ENCODE results near the gene ATP1A3. TPM values are rescaled to one million over a fixed set of nuclear protein-coding genes. Genes with fewer than 3 reads are reported as not detected.
A peak's percentile ranks its signal among the peaks of the same experiment; 100 is the strongest.

ATP1A3 gene
- polyA plus RNA-seq, 2 donors = 0.12 TPM

- peaks cover 0 to 11% of the 10 kb centered on the region in 2 donors for H3K36me3 ChIP-seq (ENCODE audit: control insufficient read depth in 2 of 2, insufficient read depth in 2 of 2, low read length in 1 of 2)
- no peaks in the 10 kb centered on the region for H3K9me3 ChIP-seq (ENCODE audit: control insufficient read depth in 2 of 2, insufficient read depth in 1 of 2, low read depth in 1 of 2, low read length in 1 of 2)
- WGBS, 2 donors = 86 to 87% methylated on average over 13 of the region's 13 CpGs
- no peaks in the 10 kb centered on the region for H3K27me3 ChIP-seq (ENCODE audit: control insufficient read depth in 1 of 2, insufficient read depth in 2 of 2, low read length in 2 of 2)
- peaks cover 2 to 6% of the 10 kb centered on the region in 2 donors for H3K4me1 ChIP-seq (ENCODE audit: control insufficient read depth in 2 of 2, insufficient read depth in 2 of 2, low read length in 1 of 2)
- no peak overlapping the region for H3K27ac ChIP-seq (ENCODE audit: low read depth in 2 of 2, low read length in 1 of 2)
- H3K4me3 ChIP-seq (ENCODE audit: low read depth in 1 of 2, low read length in 2 of 2) = no peak overlapping the region
These were observed 37.4 kb downstream of the ATP1A3 start for GRCh38 chr19:41956621-41957020.

- H3K4me3 ChIP-seq (ENCODE audit: low read depth in 1 of 2, low read length in 2 of 2) = no peak overlapping the region
- no peaks in the 10 kb centered on the region for H3K9me3 ChIP-seq (ENCODE audit: control insufficient read depth in 2 of 2, insufficient read depth in 1 of 2, low read depth in 1 of 2, low read length in 1 of 2)
- no peaks in the 10 kb centered on the region for H3K27me3 ChIP-seq (ENCODE audit: control insufficient read depth in 1 of 2, insufficient read depth in 2 of 2, low read length in 2 of 2)
- peaks cover 2 to 6% of the 10 kb centered on the region in 2 donors for H3K4me1 ChIP-seq (ENCODE audit: control insufficient read depth in 2 of 2, insufficient read depth in 2 of 2, low read length in 1 of 2)
- WGBS, 2 donors = 67 to 73% methylated on average over 7 of the region's 7 CpGs
- H3K36me3 ChIP-seq (ENCODE audit: control insufficient read depth in 2 of 2, insufficient read depth in 2 of 2, low read length in 1 of 2) = peaks cover 0 to 11% of the 10 kb centered on the region in 2 donors
- H3K27ac ChIP-seq (ENCODE audit: low read depth in 2 of 2, low read length in 1 of 2) = no peak overlapping the region
These were observed 38.5 kb downstream of the ATP1A3 start for GRCh38 chr19:41955521-41955920.

- Histone ChIP-seq H3K27me3 (ENCODE audit: control insufficient read depth in 1 of 2, insufficient read depth in 2 of 2, low read length in 2 of 2) (no peaks in the 10 kb centered on the region), H3K36me3 (ENCODE audit: control insufficient read depth in 2 of 2, insufficient read depth in 2 of 2, low read length in 1 of 2) (peaks cover 0 to 11% of the 10 kb centered on the region in 2 donors), H3K27ac (ENCODE audit: low read depth in 2 of 2, low read length in 1 of 2) (no peak overlapping the region), H3K9me3 (ENCODE audit: control insufficient read depth in 2 of 2, insufficient read depth in 1 of 2, low read depth in 1 of 2, low read length in 1 of 2) (no peaks in the 10 kb centered on the region), H3K4me1 (ENCODE audit: control insufficient read depth in 2 of 2, insufficient read depth in 2 of 2, low read length in 1 of 2) (peaks cover 0 to 2% of the 10 kb centered on the region in 2 donors), H3K4me3 (ENCODE audit: low read depth in 1 of 2, low read length in 2 of 2) (no peak overlapping the region)
- WGBS, 2 donors = 2 to 7% methylated on average over 9 to 12 of the region's 12 CpGs
These were observed 42.3 kb downstream of the ATP1A3 start for GRCh38 chr19:41951686-41952172.

GRCh38 chr19:41947091-41947490 is 46.9 kb downstream of the ATP1A3 start:
- 91 to 92% methylated on average over 3 of the region's 3 CpGs for WGBS, 2 donors
- no peak overlapping the region for H3K27ac ChIP-seq (ENCODE audit: low read depth in 2 of 2, low read length in 1 of 2)
- no peak overlapping the region for H3K4me3 ChIP-seq (ENCODE audit: low read depth in 1 of 2, low read length in 2 of 2)
- H3K4me1 ChIP-seq (ENCODE audit: control insufficient read depth in 2 of 2, insufficient read depth in 2 of 2, low read length in 1 of 2) = peaks cover 0 to 2% of the 10 kb centered on the region in 2 donors
- no peaks in the 10 kb centered on the region for H3K36me3 ChIP-seq (ENCODE audit: control insufficient read depth in 2 of 2, insufficient read depth in 2 of 2, low read length in 1 of 2)
- no peaks in the 10 kb centered on the region for H3K9me3 ChIP-seq (ENCODE audit: control insufficient read depth in 2 of 2, insufficient read depth in 1 of 2, low read depth in 1 of 2, low read length in 1 of 2)
- H3K27me3 ChIP-seq (ENCODE audit: control insufficient read depth in 1 of 2, insufficient read depth in 2 of 2, low read length in 2 of 2) = no peaks in the 10 kb centered on the region

- WGBS, 2 donors = 75 to 78% methylated on average over 8 of the region's 8 CpGs
- Histone ChIP-seq H3K4me1 (ENCODE audit: control insufficient read depth in 2 of 2, insufficient read depth in 2 of 2, low read length in 1 of 2) (no peaks in the 10 kb centered on the region), H3K9me3 (ENCODE audit: control insufficient read depth in 2 of 2, insufficient read depth in 1 of 2, low read depth in 1 of 2, low read length in 1 of 2) (no peaks in the 10 kb centered on the region), H3K27ac (ENCODE audit: low read depth in 2 of 2, low read length in 1 of 2) (no peak overlapping the region), H3K27me3 (ENCODE audit: control insufficient read depth in 1 of 2, insufficient read depth in 2 of 2, low read length in 2 of 2) (peaks cover 0 to 12% of the 10 kb centered on the region in 2 donors), H3K4me3 (ENCODE audit: low read depth in 1 of 2, low read length in 2 of 2) (no peak overlapping the region), H3K36me3 (ENCODE audit: control insufficient read depth in 2 of 2, insufficient read depth in 2 of 2, low read length in 1 of 2) (no peaks in the 10 kb centered on the region)
These were observed 48.8 kb downstream of the ATP1A3 start for GRCh38 chr19:41945135-41945766.

GRCh38 chr19:41944336-41944735 is 49.7 kb downstream of the ATP1A3 start:
- no peaks in the 10 kb centered on the region for H3K9me3 ChIP-seq (ENCODE audit: control insufficient read depth in 2 of 2, insufficient read depth in 1 of 2, low read depth in 1 of 2, low read length in 1 of 2)
- H3K27me3 ChIP-seq (ENCODE audit: control insufficient read depth in 1 of 2, insufficient read depth in 2 of 2, low read length in 2 of 2) = peaks cover 0 to 12% of the 10 kb centered on the region in 2 donors
- H3K36me3 ChIP-seq (ENCODE audit: control insufficient read depth in 2 of 2, insufficient read depth in 2 of 2, low read length in 1 of 2) = no peaks in the 10 kb centered on the region
- no peaks in the 10 kb centered on the region for H3K4me1 ChIP-seq (ENCODE audit: control insufficient read depth in 2 of 2, insufficient read depth in 2 of 2, low read length in 1 of 2)
- 54 to 58% methylated on average over 2 of the region's 2 CpGs for WGBS, 2 donors
- H3K27ac ChIP-seq (ENCODE audit: low read depth in 2 of 2, low read length in 1 of 2) = no peak overlapping the region
- no peak overlapping the region for H3K4me3 ChIP-seq (ENCODE audit: low read depth in 1 of 2, low read length in 2 of 2)

- H3K4me1 ChIP-seq (ENCODE audit: control insufficient read depth in 2 of 2, insufficient read depth in 2 of 2, low read length in 1 of 2) = no peaks in the 10 kb centered on the region
- H3K9me3 ChIP-seq (ENCODE audit: control insufficient read depth in 2 of 2, insufficient read depth in 1 of 2, low read depth in 1 of 2, low read length in 1 of 2) = no peaks in the 10 kb centered on the region
- no peak overlapping the region for H3K27ac ChIP-seq (ENCODE audit: low read depth in 2 of 2, low read length in 1 of 2)
- H3K27me3 ChIP-seq (ENCODE audit: control insufficient read depth in 1 of 2, insufficient read depth in 2 of 2, low read length in 2 of 2) = peaks cover 0 to 12% of the 10 kb centered on the region in 2 donors
- WGBS, 2 donors = 85 to 91% methylated on average over 7 to 9 of the region's 9 CpGs
- H3K4me3 ChIP-seq (ENCODE audit: low read depth in 1 of 2, low read length in 2 of 2) = no peak overlapping the region
- no peaks in the 10 kb centered on the region for H3K36me3 ChIP-seq (ENCODE audit: control insufficient read depth in 2 of 2, insufficient read depth in 2 of 2, low read length in 1 of 2)
These were observed 52.4 kb downstream of the ATP1A3 start for GRCh38 chr19:41941410-41942202.

- 11 to 20% methylated on average over 14 to 53 of the region's 53 CpGs for WGBS, 2 donors
- H3K9me3 ChIP-seq (ENCODE audit: control insufficient read depth in 2 of 2, insufficient read depth in 1 of 2, low read depth in 1 of 2, low read length in 1 of 2) = no peaks in the 10 kb centered on the region
- no peaks in the 10 kb centered on the region for H3K36me3 ChIP-seq (ENCODE audit: control insufficient read depth in 2 of 2, insufficient read depth in 2 of 2, low read length in 1 of 2)
- H3K27ac ChIP-seq (ENCODE audit: low read depth in 2 of 2, low read length in 1 of 2) = no peak overlapping the region
- peak overlapping the region; percentile 32 to 34 for H3K4me3 ChIP-seq (ENCODE audit: low read depth in 1 of 2, low read length in 2 of 2)
- H3K27me3 ChIP-seq (ENCODE audit: control insufficient read depth in 1 of 2, insufficient read depth in 2 of 2, low read length in 2 of 2) = peaks cover 0 to 12% of the 10 kb centered on the region in 2 donors
- H3K4me1 ChIP-seq (ENCODE audit: control insufficient read depth in 2 of 2, insufficient read depth in 2 of 2, low read length in 1 of 2) = peaks cover 0 to 2% of the 10 kb centered on the region in 2 donors
These were observed 53.2 kb downstream of the ATP1A3 start for GRCh38 chr19:41940731-41941409.

- H3K27ac ChIP-seq (ENCODE audit: low read depth in 2 of 2, low read length in 1 of 2) = no peak overlapping the region
- WGBS, 2 donors = 4 to 9% methylated on average over 57 to 83 of the region's 83 CpGs
These were observed 53.9 kb downstream of the ATP1A3 start for GRCh38 chr19:41939861-41940730.

More at GRCh38 chr19:41939861-41940730, 53.9 kb downstream of the ATP1A3 start:
- H3K27me3 ChIP-seq (ENCODE audit: control insufficient read depth in 1 of 2, insufficient read depth in 2 of 2, low read length in 2 of 2) = peaks cover 0 to 12% of the 10 kb centered on the region in 2 donors
- H3K4me1 ChIP-seq (ENCODE audit: control insufficient read depth in 2 of 2, insufficient read depth in 2 of 2, low read length in 1 of 2) = peaks cover 0 to 2% of the 10 kb centered on the region in 2 donors
- no peaks in the 10 kb centered on the region for H3K9me3 ChIP-seq (ENCODE audit: control insufficient read depth in 2 of 2, insufficient read depth in 1 of 2, low read depth in 1 of 2, low read length in 1 of 2)
- peak overlapping the region; percentile 32 to 34 for H3K4me3 ChIP-seq (ENCODE audit: low read depth in 1 of 2, low read length in 2 of 2)
- H3K36me3 ChIP-seq (ENCODE audit: control insufficient read depth in 2 of 2, insufficient read depth in 2 of 2, low read length in 1 of 2) = no peaks in the 10 kb centered on the region

All from esophagus (tissue), 2 donors.